Nephron (organoid): ENCODE results near the gene PTGER1.

ENCODE experiments used
- H3K27ac Mint-ChIP-seq, 3 experiments: 2 replicates each; pipeline ENCODE4 v1.8.0; 2020; ENCODE audit warnings: mixed read lengths in 3 of 3, mild to moderate bottlenecking in 2 of 3, moderate library complexity in 1 of 3
- H3K27me3 Mint-ChIP-seq: 2 replicates; pipeline ENCODE4 v1.8.0; 2021; ENCODE audit warnings: low read depth, mild to moderate bottlenecking, moderate library complexity, mixed read lengths
- H3K36me3 Mint-ChIP-seq: 2 replicates; pipeline ENCODE4 v1.8.0; 2020; ENCODE audit warnings: low read depth, mixed read lengths
- H3K4me1 Mint-ChIP-seq: 2 replicates; pipeline ENCODE4 v1.8.0; 2020; ENCODE audit warnings: mixed read lengths
- H3K4me3 Mint-ChIP-seq, 3 experiments: 2 replicates each; pipeline ENCODE4 v1.8.0; 2020; ENCODE audit warnings: mild to moderate bottlenecking in 3 of 3, mixed read lengths in 3 of 3, moderate library complexity in 2 of 3
- H3K9me3 Mint-ChIP-seq: 2 replicates; pipeline ENCODE4 v1.8.0; 2020; ENCODE audit warnings: mixed read lengths
- TF ChIP-seq, protein P1 (sequence below), 3 experiments: fragments of 200-600 bp; sonication (generic); IDR thresholded peaks; one replicate each; pipeline ENCODE4 v1.5.0; 2021; ENCODE audit warnings: antibody characterized with exemption in 3 of 3; ENCODE audit not compliant: unreplicated experiment in 3 of 3

Gene PTGER1

DNA sequence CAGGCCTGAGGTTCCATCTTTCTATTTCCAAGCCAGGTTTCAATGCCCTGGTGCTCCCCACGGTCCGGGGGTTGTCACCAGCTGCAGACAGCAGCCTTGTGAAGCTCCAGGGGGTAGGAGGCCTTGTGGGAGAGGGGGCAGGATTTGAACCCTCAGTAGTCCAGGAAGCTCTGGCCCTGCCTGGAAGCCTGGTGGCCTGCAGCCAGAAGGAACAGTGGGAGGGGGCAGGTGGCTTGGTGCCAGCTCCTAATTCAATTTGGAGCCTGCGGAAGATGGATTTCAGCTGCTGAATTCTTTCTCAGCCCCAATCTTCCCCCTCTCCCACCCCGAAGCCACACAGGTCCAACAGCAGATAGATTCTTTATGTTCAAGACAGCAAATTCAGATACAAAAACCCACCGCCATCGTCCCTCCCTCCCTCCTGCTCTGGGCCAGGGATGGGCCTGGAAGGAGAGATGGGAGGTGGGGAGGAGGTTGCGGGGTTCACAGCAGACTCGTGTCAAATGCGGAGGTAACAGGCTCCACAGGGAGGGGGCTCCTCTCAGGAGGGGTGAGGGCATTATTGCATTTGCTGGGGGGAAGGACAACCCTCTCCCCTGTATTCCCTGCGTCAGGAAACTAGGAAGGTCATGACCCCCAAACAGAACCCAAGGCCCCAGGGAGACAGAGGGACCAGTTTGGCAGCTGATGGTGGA lies 2.4 kb upstream of the PTGER1 start:
- Mint-ChIP-seq H3K36me3 (peaks cover 15% of the 10 kb centered on the region), H3K27me3 (peaks cover 5% of the 10 kb centered on the region), H3K4me3 (peak overlapping the region; percentile 53 to 70 (median 59)), H3K9me3 (no peaks in the 10 kb centered on the region), H3K27ac (peak overlapping the region; percentile 97 to 98 (median 97)), H3K4me1 (peaks cover 27% of the 10 kb centered on the region)
- TF ChIP-seq, protein P1, sequence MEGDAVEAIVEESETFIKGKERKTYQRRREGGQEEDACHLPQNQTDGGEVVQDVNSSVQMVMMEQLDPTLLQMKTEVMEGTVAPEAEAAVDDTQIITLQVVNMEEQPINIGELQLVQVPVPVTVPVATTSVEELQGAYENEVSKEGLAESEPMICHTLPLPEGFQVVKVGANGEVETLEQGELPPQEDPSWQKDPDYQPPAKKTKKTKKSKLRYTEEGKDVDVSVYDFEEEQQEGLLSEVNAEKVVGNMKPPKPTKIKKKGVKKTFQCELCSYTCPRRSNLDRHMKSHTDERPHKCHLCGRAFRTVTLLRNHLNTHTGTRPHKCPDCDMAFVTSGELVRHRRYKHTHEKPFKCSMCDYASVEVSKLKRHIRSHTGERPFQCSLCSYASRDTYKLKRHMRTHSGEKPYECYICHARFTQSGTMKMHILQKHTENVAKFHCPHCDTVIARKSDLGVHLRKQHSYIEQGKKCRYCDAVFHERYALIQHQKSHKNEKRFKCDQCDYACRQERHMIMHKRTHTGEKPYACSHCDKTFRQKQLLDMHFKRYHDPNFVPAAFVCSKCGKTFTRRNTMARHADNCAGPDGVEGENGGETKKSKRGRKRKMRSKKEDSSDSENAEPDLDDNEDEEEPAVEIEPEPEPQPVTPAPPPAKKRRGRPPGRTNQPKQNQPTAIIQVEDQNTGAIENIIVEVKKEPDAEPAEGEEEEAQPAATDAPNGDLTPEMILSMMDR (IDR thresholded peaks at IDR 0.05; ENCODE audit: unreplicated experiment in 3 of 3) = no peak

DNA sequence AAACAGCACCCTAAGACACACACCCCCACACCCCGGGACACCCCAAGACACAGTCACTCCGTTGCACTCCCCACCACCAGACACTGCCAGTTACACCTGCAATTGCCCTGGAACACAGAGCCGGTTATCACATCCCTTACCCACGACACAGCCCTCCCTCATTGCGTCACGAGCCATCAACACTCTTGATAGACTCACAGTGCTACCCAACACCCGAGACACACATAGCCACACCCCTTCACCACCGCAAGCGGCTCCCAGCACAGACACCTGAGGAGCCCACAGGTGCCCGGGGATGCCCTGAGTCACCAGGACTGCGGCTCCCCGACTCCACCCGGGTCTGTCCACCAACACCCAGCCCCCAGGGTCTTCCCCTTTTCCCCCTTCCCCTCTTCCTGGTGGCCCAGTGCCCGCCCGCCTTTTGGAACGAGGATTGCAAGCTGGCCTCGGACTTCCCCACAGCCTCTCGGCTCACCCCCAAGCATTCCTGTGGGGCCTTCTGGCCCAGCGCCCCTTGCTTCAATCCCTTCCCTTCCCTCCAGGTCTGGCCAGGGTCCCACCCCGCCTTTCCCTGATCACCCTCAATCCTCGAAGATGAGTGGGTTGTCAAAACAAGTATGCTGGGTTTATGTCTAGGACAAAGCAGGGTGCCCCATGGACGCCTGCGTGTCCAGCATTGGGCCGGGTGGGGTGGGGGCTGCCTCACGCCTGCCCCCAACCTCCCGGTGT lies 1.7 kb upstream of the PTGER1 start:
- Mint-ChIP-seq H3K4me3 (peak overlapping the region; percentile 30 to 63 (median 54)), H3K4me1 (peaks cover 27% of the 10 kb centered on the region), H3K36me3 (peaks cover 10% of the 10 kb centered on the region), H3K9me3 (no peaks in the 10 kb centered on the region), H3K27me3 (peaks cover 5% of the 10 kb centered on the region), H3K27ac (peak overlapping the region; percentile 97 to 98 (median 97))
- TF ChIP-seq, protein P1 (IDR thresholded peaks at IDR 0.05; ENCODE audit: unreplicated experiment in 3 of 3) = no peak

DNA sequence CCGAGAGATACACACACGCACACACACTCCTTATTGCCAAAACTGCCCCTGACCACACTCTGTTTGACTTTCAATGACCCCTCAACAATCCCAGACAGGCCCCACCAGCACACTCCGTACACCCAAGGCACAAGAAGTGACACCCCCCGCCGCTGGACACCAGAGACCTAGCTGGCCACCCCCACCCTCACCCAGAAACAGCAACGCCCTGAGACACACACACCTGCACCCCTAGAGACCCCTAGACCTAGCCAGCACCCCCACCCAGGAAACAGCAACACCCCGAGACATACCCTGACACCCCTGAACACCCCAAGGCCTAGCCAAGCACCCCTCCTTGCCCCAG lies 1.1 kb upstream of the PTGER1 start:
- Mint-ChIP-seq H3K27ac (peak overlapping the region; percentile 67 to 98 (median 97)), H3K4me1 (peaks cover 27% of the 10 kb centered on the region), H3K4me3 (peak overlapping the region in 2 of 3 experiments; percentile 41 to 54), H3K27me3 (peaks cover 5% of the 10 kb centered on the region), H3K9me3 (no peaks in the 10 kb centered on the region), H3K36me3 (peaks cover 8% of the 10 kb centered on the region)
- TF ChIP-seq, protein P1 (IDR thresholded peaks at IDR 0.05; ENCODE audit: unreplicated experiment in 3 of 3) = no peak

DNA sequence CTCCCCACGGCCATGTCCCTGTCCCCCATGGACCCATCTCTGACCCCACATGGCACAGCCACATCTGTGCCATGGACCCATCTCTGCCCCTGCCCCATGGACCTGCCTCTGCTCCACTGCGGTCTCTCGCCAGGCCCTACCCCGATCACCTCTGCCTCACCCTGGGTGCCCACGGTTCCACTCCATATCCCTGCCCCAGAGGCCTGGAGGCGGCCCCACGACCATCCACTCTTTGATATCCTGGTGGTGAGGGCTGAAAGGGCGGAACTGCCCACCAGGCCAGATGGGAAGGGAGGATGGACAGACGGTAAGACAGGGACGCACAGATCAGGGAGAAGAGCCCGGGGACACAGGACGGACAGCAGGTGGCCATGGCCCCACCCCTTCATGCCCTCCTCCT lies 327 bp downstream of the PTGER1 start:
- Mint-ChIP-seq H3K4me1 (peaks cover 27% of the 10 kb centered on the region), H3K27me3 (peaks cover 5% of the 10 kb centered on the region), H3K27ac (peak overlapping the region in 1 of 3 experiments; percentile 63), H3K36me3 (peaks cover 11% of the 10 kb centered on the region), H3K9me3 (no peaks in the 10 kb centered on the region), H3K4me3 (peak overlapping the region; percentile 26 to 54 (median 48))
- TF ChIP-seq, protein P1 (IDR thresholded peaks at IDR 0.05; ENCODE audit: unreplicated experiment in 3 of 3) = no peak

DNA sequence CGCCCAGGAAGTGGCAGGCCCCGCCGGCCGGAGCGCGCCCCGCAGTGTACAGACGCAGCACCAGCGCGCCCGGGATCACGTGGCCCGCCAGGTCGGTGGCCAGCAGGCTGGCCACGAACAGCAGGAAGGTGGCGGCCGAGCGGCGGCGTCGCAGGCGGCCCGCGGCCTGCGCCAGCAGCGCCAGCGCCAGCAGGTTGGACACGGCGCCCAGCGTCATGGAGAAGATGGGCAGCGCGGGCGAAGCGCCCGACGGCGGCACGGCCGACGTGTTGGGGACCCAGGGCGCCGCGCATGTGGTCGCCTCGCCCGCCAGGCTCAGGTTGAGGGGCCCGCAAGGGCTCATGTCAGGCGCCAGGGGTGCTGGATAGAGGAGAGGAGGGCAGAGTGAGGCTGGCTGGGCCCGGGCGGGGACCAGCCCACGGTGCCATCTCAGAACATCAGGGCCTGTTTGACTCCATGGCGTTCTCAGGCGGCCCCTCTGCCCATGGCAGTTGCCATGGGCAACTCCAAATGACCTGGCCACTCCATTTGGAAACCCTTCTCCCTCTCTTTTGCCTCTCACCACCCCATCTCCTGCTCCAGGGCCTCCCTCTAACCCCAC lies 1.1 kb downstream of the PTGER1 start:
- Mint-ChIP-seq H3K4me3 (peak overlapping the region; percentile 6 to 54 (median 48)), H3K27me3 (peaks cover 5% of the 10 kb centered on the region), H3K9me3 (no peaks in the 10 kb centered on the region), H3K4me1 (peaks cover 27% of the 10 kb centered on the region), H3K36me3 (peaks cover 17% of the 10 kb centered on the region), H3K27ac (peak overlapping the region in 1 of 3 experiments; percentile 63)
- TF ChIP-seq, protein P1 (IDR thresholded peaks at IDR 0.05; ENCODE audit: unreplicated experiment in 3 of 3) = no peak
